Neuronal stem cell (in vitro differentiated cells): ENCODE data around the gene ADGRG6.

ENCODE experiments used
- DNase-seq: peaks from one replicate; pipeline ENCODE4 v3.0.0-alpha.2; 2013; ENCODE audit warnings: low spot score
- H2AFZ ChIP-seq: one replicate; pipeline ENCODE4 v1.6.1; 2013; ENCODE audit warnings: mild to moderate bottlenecking, low read length, inconsistent platforms
- H2AK5ac ChIP-seq: 2 replicates; pipeline ENCODE4 v1.6.1; 2013; ENCODE audit warnings: low read depth, mild to moderate bottlenecking, inconsistent platforms, low read length, moderate library complexity, mixed read lengths
- H2BK120ac ChIP-seq: 2 replicates; pipeline ENCODE4 v1.6.1; 2013; ENCODE audit warnings: low read depth, mild to moderate bottlenecking, inconsistent platforms, low read length, moderate library complexity, mixed read lengths
- H2BK12ac ChIP-seq: one replicate; pipeline ENCODE4 v1.6.1; 2013; ENCODE audit warnings: low read length, inconsistent platforms
- H2BK15ac ChIP-seq: 2 replicates; pipeline ENCODE4 v1.6.1; 2013; ENCODE audit warnings: mild to moderate bottlenecking, low read length, inconsistent platforms, mixed read lengths
- H2BK5ac ChIP-seq: one replicate; pipeline ENCODE4 v1.6.1; 2013; ENCODE audit warnings: inconsistent platforms, mild to moderate bottlenecking, low read length, moderate library complexity
- H3K14ac ChIP-seq: one replicate; pipeline ENCODE4 v1.6.1; 2013; ENCODE audit warnings: low read length, inconsistent platforms
- H3K18ac ChIP-seq: 2 replicates; pipeline ENCODE4 v1.6.1; 2013; ENCODE audit warnings: low read length, inconsistent platforms
- H3K23ac ChIP-seq: 2 replicates; pipeline ENCODE4 v1.6.1; 2013; ENCODE audit warnings: low read depth, mild to moderate bottlenecking, mixed read lengths, low read length, inconsistent platforms; ENCODE audit not compliant: poor library complexity
- H3K27ac ChIP-seq: replicated peaks from 3 replicates; pipeline ENCODE4 v1.5.1; 2013; ENCODE audit warnings: low read length, inconsistent platforms
- H3K27me3 ChIP-seq, 3 experiments: 2 replicates each; pipeline ENCODE4 v1.6.1; 2013; ENCODE audit warnings: low read length in 3 of 3, mild to moderate bottlenecking in 2 of 3, inconsistent platforms in 1 of 3, low read depth in 1 of 3, mixed read lengths in 1 of 3, moderate library complexity in 1 of 3; ENCODE audit not compliant: control insufficient read depth in 3 of 3, insufficient read depth in 3 of 3
- H3K36me3 ChIP-seq, 2 donors: replicated peaks in 1 of 2; 2 replicates each; pipeline ENCODE4 v1.6.1; 2013; ENCODE audit warnings: low read length in 2 of 2; ENCODE audit not compliant: control insufficient read depth in 2 of 2, insufficient read depth in 2 of 2
- H3K4ac ChIP-seq: 2 replicates; pipeline ENCODE4 v1.6.1; 2013; ENCODE audit warnings: inconsistent platforms, mild to moderate bottlenecking, low read length, moderate library complexity
- H3K4me1 ChIP-seq, 2 donors: 1 replicate in 1 of 2; 2 replicates in 1 of 2; pipeline ENCODE4 v1.6.1; 2013; ENCODE audit warnings: low read length in 2 of 2, low read depth in 1 of 2; ENCODE audit not compliant: control insufficient read depth in 2 of 2, insufficient read depth in 1 of 2
- H3K4me2 ChIP-seq: one replicate; pipeline ENCODE4 v1.6.1; 2013; ENCODE audit warnings: mild to moderate bottlenecking, low read length, inconsistent platforms; ENCODE audit not compliant: insufficient read depth, poor library complexity, severe bottlenecking
- H3K4me3 ChIP-seq, 2 donors: 2 replicates each; pipeline ENCODE4 v1.5.1; 2013; ENCODE audit warnings: low read length in 2 of 2, mild to moderate bottlenecking in 2 of 2, inconsistent platforms in 1 of 2, moderate library complexity in 1 of 2
- H3K79me1 ChIP-seq: one replicate; pipeline ENCODE4 v1.6.1; 2013; ENCODE audit warnings: low read depth, mild to moderate bottlenecking, inconsistent platforms, low read length, moderate library complexity
- H3K9ac ChIP-seq: one replicate; pipeline ENCODE4 v1.6.1; 2013; ENCODE audit warnings: mild to moderate bottlenecking, low read depth, low read length, inconsistent platforms; ENCODE audit not compliant: poor library complexity
- H3K9me3 ChIP-seq, 2 donors: replicated peaks in 1 of 2; 2 replicates each; pipeline versions ENCODE3 to v1.6.1; 2013; ENCODE audit warnings: low read length in 2 of 2, mild to moderate bottlenecking in 2 of 2, inconsistent platforms in 1 of 2, low read depth in 1 of 2, mixed read lengths in 1 of 2, moderate library complexity in 1 of 2; ENCODE audit not compliant: control insufficient read depth in 2 of 2, insufficient read depth in 1 of 2
- H4K8ac ChIP-seq: one replicate; pipeline ENCODE4 v1.6.1; 2013; ENCODE audit warnings: low read depth, mild to moderate bottlenecking, inconsistent platforms, low read length, moderate library complexity
- H4K91ac ChIP-seq: one replicate; pipeline ENCODE4 v1.6.1; 2013; ENCODE audit warnings: low read length, low read depth, mild to moderate bottlenecking, inconsistent platforms; ENCODE audit not compliant: poor library complexity
- WGBS, 2 donors: extraction: QIAGEN DNeasy Blood & Tissue Kit; methylation state at CpG; one replicate each; pipeline ENCODE4 v1.1.7; 2013; ENCODE audit warnings: missing lambda C conversion rate in 2 of 2, mixed read lengths in 1 of 2; ENCODE audit not compliant: insufficient read length in 2 of 2, insufficient replicate concordance in 1 of 2; ENCODE audit errors: extremely low coverage in 2 of 2; 5-methylcytosine and 5-hydroxymethylcytosine counted together

Gene ADGRG6

DNA sequence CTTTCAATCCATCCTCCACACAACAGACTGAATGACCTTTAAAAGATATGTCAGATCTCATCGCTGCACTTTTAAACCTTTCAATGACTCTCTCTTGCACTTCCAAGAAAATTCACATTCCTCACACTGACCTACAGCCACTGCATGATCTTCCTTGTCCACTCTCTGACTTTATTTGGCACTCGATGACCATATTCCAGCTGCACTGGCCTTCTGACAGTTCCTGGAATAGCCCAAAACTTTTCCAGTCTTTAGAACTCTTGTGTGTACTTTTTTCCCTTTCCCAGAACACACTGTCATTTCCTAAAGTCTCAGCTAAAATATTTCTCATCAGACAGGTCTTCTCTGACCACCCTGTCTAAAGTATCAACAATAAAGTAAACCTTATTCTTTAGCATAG is 174.6 kb downstream of the ADGRG6 start:
- Histone ChIP-seq H3K9ac (no peak overlapping the region), H3K18ac (no peak overlapping the region), H3K23ac (no peak overlapping the region), H3K4ac (no peak overlapping the region), H2BK120ac (no peak overlapping the region), H3K14ac (no peak overlapping the region), H3K4me1 (no peaks in the 10 kb centered on the region), H3K4me2 (no peak overlapping the region), H4K91ac (no peak overlapping the region), H3K79me1 (no peaks in the 10 kb centered on the region), H2BK5ac (no peak overlapping the region), H3K9me3 (no peaks in the 10 kb centered on the region), H3K27me3 (no peaks in the 10 kb centered on the region), H2AFZ (no peak overlapping the region), H2AK5ac (no peak overlapping the region), H4K8ac (no peak overlapping the region), H2BK12ac (no peak overlapping the region), H3K27ac (no peak overlapping the region), H3K36me3 (no peaks in the 10 kb centered on the region), H3K4me3 (no peak overlapping the region), H2BK15ac (no peak overlapping the region)
- no CpG with 5 or more reads among the region's 2 CpGs for WGBS, 2 donors
- DNase-seq: no peak

- Histone ChIP-seq H3K9me3 (no peaks in the 10 kb centered on the region), H3K23ac (no peak overlapping the region), H3K4me3 (no peak overlapping the region), H2BK15ac (no peak overlapping the region), H4K8ac (no peak overlapping the region), H3K14ac (no peak overlapping the region), H4K91ac (no peak overlapping the region), H2AK5ac (no peak overlapping the region), H2AFZ (peak overlapping the region; percentile 2), H3K79me1 (no peaks in the 10 kb centered on the region), H3K36me3 (no peaks in the 10 kb centered on the region), H2BK5ac (no peak overlapping the region), H3K4me1 (no peaks in the 10 kb centered on the region), H3K9ac (no peak overlapping the region), H3K27me3 (no peaks in the 10 kb centered on the region), H2BK120ac (no peak overlapping the region), H2BK12ac (no peak overlapping the region), H3K27ac (no peak overlapping the region), H3K4ac (no peak overlapping the region), H3K4me2 (no peak overlapping the region), H3K18ac (no peak overlapping the region)
- no CpG with 5 or more reads among the region's 2 CpGs for WGBS, 2 donors
- no peak for DNase-seq
Measured at GRCh38 chr6:142478117-142478516, 176.3 kb downstream of the ADGRG6 start.

- Histone ChIP-seq H4K91ac (no peak overlapping the region), H2BK12ac (no peak overlapping the region), H3K27me3 (no peaks in the 10 kb centered on the region), H3K27ac (no peak overlapping the region), H3K9ac (no peak overlapping the region), H3K14ac (no peak overlapping the region), H3K9me3 (no peaks in the 10 kb centered on the region), H2AFZ (no peak overlapping the region), H3K4ac (no peak overlapping the region), H3K18ac (no peak overlapping the region), H2BK15ac (no peak overlapping the region), H3K4me2 (no peak overlapping the region), H3K4me1 (no peaks in the 10 kb centered on the region), H2BK5ac (no peak overlapping the region), H3K23ac (no peak overlapping the region), H4K8ac (no peak overlapping the region), H3K4me3 (no peak overlapping the region), H3K79me1 (no peaks in the 10 kb centered on the region), H2BK120ac (no peak overlapping the region), H3K36me3 (no peaks in the 10 kb centered on the region), H2AK5ac (no peak overlapping the region)
- no peak for DNase-seq
- WGBS, 2 donors: no CpG with 5 or more reads among the region's 4 CpGs
Measured at GRCh38 chr6:142481466-142481865, 179.7 kb downstream of the ADGRG6 start.

DNA sequence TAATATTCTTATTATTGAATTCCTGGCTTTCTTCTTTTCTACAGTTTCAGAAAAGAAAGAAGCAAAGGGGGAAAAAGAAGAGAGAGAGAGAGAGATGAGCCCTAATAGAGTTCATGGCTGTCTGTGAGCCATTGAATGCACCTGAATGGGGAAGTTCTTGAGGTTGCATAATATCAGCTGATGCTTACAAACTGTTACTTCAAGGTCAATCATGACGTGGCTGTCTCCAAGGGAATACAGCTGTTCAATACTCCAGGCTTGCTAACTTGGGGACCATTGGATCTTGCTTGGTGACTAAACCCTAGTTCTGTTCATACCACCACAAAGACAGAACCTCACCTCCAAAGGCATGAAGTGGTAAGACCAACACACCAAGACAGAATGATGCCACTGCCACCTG is 180.4 kb downstream of the ADGRG6 start:
- Histone ChIP-seq H3K23ac (no peak overlapping the region), H2AFZ (no peak overlapping the region), H3K4me3 (no peak overlapping the region), H4K91ac (no peak overlapping the region), H3K14ac (no peak overlapping the region), H2AK5ac (no peak overlapping the region), H4K8ac (no peak overlapping the region), H3K9me3 (no peaks in the 10 kb centered on the region), H2BK12ac (no peak overlapping the region), H3K9ac (no peak overlapping the region), H3K27me3 (no peaks in the 10 kb centered on the region), H3K36me3 (no peaks in the 10 kb centered on the region), H3K18ac (no peak overlapping the region), H3K4me2 (no peak overlapping the region), H3K79me1 (no peaks in the 10 kb centered on the region), H2BK15ac (no peak overlapping the region), H3K4me1 (no peaks in the 10 kb centered on the region), H2BK5ac (no peak overlapping the region), H3K4ac (no peak overlapping the region), H3K27ac (no peak overlapping the region), H2BK120ac (no peak overlapping the region)
- no peak for DNase-seq
- WGBS, 2 donors: no CpG with 5 or more reads among the region's 1 CpG
